GM21786 (cell line): Measurements from ENCODE around the gene FCN1.
"Not testable (repeated sequence)": the region's sequence is repeated elsewhere in the genome, so short reads cannot be mapped to it uniquely, and the experiment has no call there.

Experiments
- ATAC-seq: cut with Tn5 transposase; IDR thresholded peaks from one replicate; pipeline ENCODE4 v1.9.1; 2021; ENCODE audit not compliant: unreplicated experiment

The FCN1 gene

GRCh38 chr9:134860510-134860909 lies 57.2 kb downstream of the FCN1 start:
- ATAC-seq: no peak

GRCh38 chr9:134858051-134858841 lies 59.5 kb downstream of the FCN1 start:
- ATAC-seq: peak; percentile 86

- ATAC-seq: not testable (repeated sequence)
These were observed 60.3 kb downstream of the FCN1 start for GRCh38 chr9:134857451-134857850.

- ATAC-seq: no peak
These were observed 61.8 kb downstream of the FCN1 start for GRCh38 chr9:134855900-134856377.
